Lower lobe of right lung (tissue), 2 donors: Measurements from ENCODE around the gene B3GALNT2. TPM values are rescaled to one million over a fixed set of nuclear protein-coding genes. Genes with fewer than 3 reads are reported as not detected.

Source experiments
- ATAC-seq, 2 donors: fragments of 200-7000 bp; cut with Tn5 transposase; one replicate each; pipeline ENCODE4 v1.9.1; 2020 to 2022; ENCODE audit warnings: mild to moderate bottlenecking in 2 of 2, moderate library complexity in 2 of 2
- DNase-seq: peaks from one replicate; pipeline ENCODE4 v3.0.0-alpha.2; 2020
- H3K27ac ChIP-seq: fragments of 200-600 bp; one replicate; pipeline ENCODE4 v1.8.0; 2022
- H3K27me3 ChIP-seq: fragments of 200-600 bp; one replicate; pipeline ENCODE4 v1.8.0; 2022; ENCODE audit warnings: low read depth
- H3K36me3 ChIP-seq: fragments of 200-600 bp; one replicate; pipeline ENCODE4 v1.8.0; 2022; ENCODE audit warnings: mild to moderate bottlenecking
- H3K4me1 ChIP-seq: fragments of 200-600 bp; one replicate; pipeline ENCODE4 v1.8.0; 2022
- H3K4me3 ChIP-seq: fragments of 200-600 bp; one replicate; pipeline ENCODE4 v1.8.0; 2022; ENCODE audit warnings: mild to moderate bottlenecking
- H3K9me3 ChIP-seq: fragments of 200-600 bp; one replicate; pipeline ENCODE4 v1.8.0; 2022
- CTCF ChIP-seq: fragments of 200-600 bp; IDR thresholded peaks from one replicate; pipeline ENCODE4 v1.8.0; 2022; ENCODE audit warnings: antibody characterized with exemption, mild to moderate bottlenecking
- intact Hi-C: fragments of 100-400 bp; cut with DNase I; formaldehyde crosslinking; loops from one replicate; pipeline ENCODE4 v1.11.0; 2022
- total RNA-seq: library from RNA; stranded (reverse); fragmentation: NEBNext Ultra II Directional; extraction: Animal tissue kit (Norgen Biotek cat#: 25700); gene quantifications from one replicate; pipeline ENCODE4 v1.2.1, GENCODE V29; 2021
- donor health status: DM: no; HTN: yes; CAD: no; lungs with severe emphysema.

The B3GALNT2 gene
- total RNA-seq, 1 donor from 2014 or later = 15.5 TPM

- no peak for TF ChIP-seq CTCF
- H3K4me3 ChIP-seq = no peak overlapping the region
- no peaks in the 10 kb centered on the region for H3K36me3 ChIP-seq
- peaks cover 11% of the 10 kb centered on the region for H3K4me1 ChIP-seq
- no peaks in the 10 kb centered on the region for H3K27me3 ChIP-seq
- DNase-seq = no peak
- H3K27ac ChIP-seq = no peak overlapping the region
- no peak for ATAC-seq
- intact Hi-C loops = no loop called here
- H3K9me3 ChIP-seq = no peaks in the 10 kb centered on the region
Observed at GRCh38 chr1:235507623-235508022, 3.4 kb upstream of the B3GALNT2 start.

- peak overlapping the region; percentile 84 for H3K4me3 ChIP-seq
- intact Hi-C loops = no loop called here
- DNase-seq (peak; percentile 100), ATAC-seq (peak; percentile 94 to 98)
- H3K4me1 ChIP-seq = peaks cover 16% of the 10 kb centered on the region
- H3K36me3 ChIP-seq = no peaks in the 10 kb centered on the region
- peak overlapping the region; percentile 97 for H3K27ac ChIP-seq
- no peaks in the 10 kb centered on the region for H3K27me3 ChIP-seq
- TF ChIP-seq CTCF = peak; percentile 90
- no peaks in the 10 kb centered on the region for H3K9me3 ChIP-seq
Observed at GRCh38 chr1:235504494-235505222, 406 bp upstream of the B3GALNT2 start.

- Histone ChIP-seq H3K9me3 (no peaks in the 10 kb centered on the region), H3K36me3 (no peaks in the 10 kb centered on the region), H3K4me1 (peaks cover 16% of the 10 kb centered on the region), H3K4me3 (peak overlapping the region; percentile 84), H3K27ac (peak overlapping the region; percentile 97), H3K27me3 (no peaks in the 10 kb centered on the region)
- DNase-seq = peak; percentile 77
- ATAC-seq = peak in 1 of 2 donors; percentile 22
- intact Hi-C loops = no loop called here
- no peak for TF ChIP-seq CTCF
Observed at GRCh38 chr1:235503403-235504121, 690 bp downstream of the B3GALNT2 start.

- Histone ChIP-seq H3K36me3 (no peaks in the 10 kb centered on the region), H3K9me3 (no peaks in the 10 kb centered on the region), H3K4me3 (peak overlapping the region; percentile 84), H3K4me1 (peaks cover 16% of the 10 kb centered on the region), H3K27me3 (no peaks in the 10 kb centered on the region), H3K27ac (peak overlapping the region; percentile 97)
- TF ChIP-seq CTCF = no peak
- DNase-seq (no peak), ATAC-seq (no peak)
- intact Hi-C loops = no loop called here
Observed at GRCh38 chr1:235502601-235503402, 1.4 kb downstream of the B3GALNT2 start.

GRCh38 chr1:235500971-235501540 is 3.2 kb downstream of the B3GALNT2 start:
- Histone ChIP-seq H3K27ac (no peak overlapping the region), H3K4me1 (peaks cover 16% of the 10 kb centered on the region), H3K36me3 (no peaks in the 10 kb centered on the region), H3K9me3 (no peaks in the 10 kb centered on the region), H3K27me3 (no peaks in the 10 kb centered on the region), H3K4me3 (no peak overlapping the region)
- intact Hi-C loops = no loop called here
- ATAC-seq (no peak), DNase-seq (no peak)
- TF ChIP-seq CTCF = no peak
